SK-N-MC (cell line): ENCODE results near the gene TNIK.

Experiments used
- EZH2 ChIP-seq: fragments of 200-600 bp; sonication (generic); IDR thresholded peaks from one replicate; pipeline ENCODE4 v1.6.1; 2017; ENCODE audit warnings: antibody characterized with exemption
- POLR2AphosphoS5 ChIP-seq: IDR thresholded peaks from 2 replicates; pipeline ENCODE4 v1.6.1; 2012; ENCODE audit warnings: mild to moderate bottlenecking, low read depth, low read length, borderline replicate concordance

- no peak for TF ChIP-seq POLR2AphosphoS5
- no peak for TF ChIP-seq EZH2
These were observed 266.5 kb downstream of the TNIK start for GRCh38 chr3:171193693-171194092.
